8988T (cell line): ENCODE data around the gene EXOC4.
"Not testable (repeated sequence)": the region's sequence is repeated elsewhere in the genome, so short reads cannot be mapped to it uniquely, and the experiment has no call there.

Source experiments
- DNase-seq: peaks from one replicate; pipeline ENCODE4 v3.0.0; 2011

Gene EXOC4

DNA sequence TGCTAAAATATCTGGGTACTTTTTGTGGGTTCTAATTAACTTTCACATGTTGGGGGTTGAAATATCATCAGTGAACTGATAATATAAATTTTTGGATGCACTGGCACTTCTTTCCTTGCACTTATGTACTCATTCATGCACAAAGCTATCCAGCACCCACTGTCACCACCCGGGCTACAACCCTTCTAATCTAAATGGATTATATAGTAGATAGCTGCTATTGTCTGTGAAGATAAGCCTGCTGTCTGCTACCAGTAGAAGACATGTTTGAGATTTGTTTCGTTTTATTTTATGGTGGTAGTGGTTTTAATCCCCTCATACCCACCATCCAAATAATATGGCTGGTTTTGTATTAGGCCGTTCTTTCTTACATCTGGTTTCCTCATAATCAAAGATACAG is 520.7 kb downstream of the EXOC4 start:
- no peak for DNase-seq

- DNase-seq: no peak
Measured at GRCh38 chr7:133775201-133775600, 522.3 kb downstream of the EXOC4 start.

- DNase-seq: no peak
Measured at GRCh38 chr7:133776266-133776665, 523.4 kb downstream of the EXOC4 start.

DNA sequence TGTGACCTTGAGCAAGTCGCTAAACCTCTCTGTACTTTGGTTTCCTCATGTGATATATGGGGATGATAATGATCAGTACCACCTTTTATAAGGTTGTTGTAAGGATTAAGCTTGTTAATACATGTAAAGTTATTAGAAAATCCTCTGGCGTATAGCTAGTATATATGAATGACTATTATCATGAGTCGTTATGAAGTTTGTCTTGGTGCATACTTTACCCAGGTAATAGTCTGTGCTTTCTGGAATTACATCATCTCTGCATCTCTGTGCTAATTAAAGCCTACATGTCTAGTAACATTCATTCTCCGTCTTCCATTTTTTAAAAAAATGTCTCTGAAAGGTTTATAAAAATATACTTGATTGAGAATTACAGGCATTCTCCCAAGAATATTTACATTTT is 524.8 kb downstream of the EXOC4 start:
- no peak for DNase-seq

- no peak for DNase-seq
Measured at GRCh38 chr7:133778472-133778871, 525.6 kb downstream of the EXOC4 start.

DNA sequence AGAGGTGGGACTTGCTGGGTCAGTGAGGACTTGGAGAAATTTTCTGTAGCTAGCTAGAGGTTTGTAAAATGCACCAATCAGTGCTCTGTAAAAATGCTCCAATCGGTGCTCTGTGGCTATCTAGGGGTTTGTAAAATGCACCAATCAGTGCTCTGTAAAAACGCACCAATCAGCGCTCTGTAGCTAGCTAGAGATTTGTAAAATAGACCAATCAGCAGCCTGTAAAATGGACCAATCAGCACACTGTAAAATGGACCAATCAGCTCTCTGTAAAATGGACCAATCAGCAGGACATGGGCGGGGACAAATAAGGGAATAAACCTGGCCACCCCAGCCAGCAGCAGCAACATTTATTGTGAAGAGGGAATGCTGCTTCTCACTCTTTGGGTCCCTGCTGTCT is 526.7 kb downstream of the EXOC4 start:
- not testable (repeated sequence) for DNase-seq

DNA sequence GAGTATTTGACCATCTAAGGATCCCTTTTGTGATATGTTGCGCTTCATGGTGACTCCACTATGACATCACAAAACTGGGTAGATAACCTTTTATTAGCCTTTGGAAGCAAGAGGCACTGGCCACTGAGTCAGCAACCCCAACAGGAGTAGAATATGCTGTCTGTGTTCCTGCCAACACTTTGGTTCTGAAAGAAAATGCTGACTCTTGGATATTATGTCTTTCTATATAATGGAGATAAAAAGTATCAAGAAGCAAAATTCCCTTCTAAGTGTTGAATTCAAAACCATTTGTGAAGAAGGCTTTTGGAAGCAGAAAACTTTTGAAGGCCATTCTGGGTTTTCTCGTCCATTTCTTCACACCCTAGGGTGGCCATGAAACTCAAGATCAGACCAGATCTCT is 528.0 kb downstream of the EXOC4 start:
- DNase-seq: no peak

- DNase-seq: no peak
Measured at GRCh38 chr7:133781486-133782090, 528.7 kb downstream of the EXOC4 start.

- DNase-seq: no peak
Measured at GRCh38 chr7:133782470-133782869, 529.6 kb downstream of the EXOC4 start.

DNA sequence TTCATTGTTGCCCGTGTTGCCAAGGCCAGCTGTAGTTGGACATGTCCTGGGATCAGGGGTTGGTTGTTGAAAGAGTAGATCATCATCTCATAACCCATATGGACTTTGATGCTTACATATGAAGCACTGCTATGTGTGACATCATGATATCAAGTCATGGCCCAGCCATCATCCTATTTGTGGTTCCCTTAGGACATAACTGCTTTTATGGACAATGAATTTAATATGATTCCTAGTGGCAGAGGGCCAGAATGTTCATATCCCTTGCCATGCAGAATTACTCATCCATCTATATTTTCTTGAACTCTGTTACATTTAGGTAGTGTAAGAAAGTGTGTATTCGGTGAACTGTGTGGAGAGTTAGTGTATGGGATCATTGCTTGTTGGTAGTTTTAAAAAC is 530.4 kb downstream of the EXOC4 start:
- DNase-seq: no peak

GRCh38 chr7:133784486-133785001 is 531.7 kb downstream of the EXOC4 start:
- no peak for DNase-seq

- no peak for DNase-seq
Measured at GRCh38 chr7:133786401-133786937, 533.6 kb downstream of the EXOC4 start.

- no peak for DNase-seq
Measured at GRCh38 chr7:133789974-133790373, 537.1 kb downstream of the EXOC4 start.

DNA sequence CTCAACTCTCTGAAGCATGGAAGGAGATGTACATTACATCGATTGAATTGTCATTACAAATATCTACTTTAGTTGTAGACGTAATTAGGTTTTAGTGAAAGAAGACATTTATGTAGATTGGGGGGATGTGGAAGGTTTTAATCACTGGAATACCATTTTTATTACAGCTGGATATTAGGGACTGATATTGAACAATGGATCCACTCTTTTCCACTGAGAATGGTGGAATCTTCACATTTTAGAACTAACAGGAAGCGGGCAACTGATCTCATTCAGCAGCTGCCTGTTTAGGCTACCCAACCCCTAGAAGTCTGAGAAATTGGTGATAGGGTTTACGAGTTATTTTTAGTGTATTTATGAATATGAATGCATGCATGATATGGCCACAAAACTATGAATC is 538.0 kb downstream of the EXOC4 start:
- no peak for DNase-seq

GRCh38 chr7:133794479-133794878 is 541.6 kb downstream of the EXOC4 start:
- no peak for DNase-seq

- DNase-seq: no peak
Measured at GRCh38 chr7:133795068-133795665, 542.3 kb downstream of the EXOC4 start.

DNA sequence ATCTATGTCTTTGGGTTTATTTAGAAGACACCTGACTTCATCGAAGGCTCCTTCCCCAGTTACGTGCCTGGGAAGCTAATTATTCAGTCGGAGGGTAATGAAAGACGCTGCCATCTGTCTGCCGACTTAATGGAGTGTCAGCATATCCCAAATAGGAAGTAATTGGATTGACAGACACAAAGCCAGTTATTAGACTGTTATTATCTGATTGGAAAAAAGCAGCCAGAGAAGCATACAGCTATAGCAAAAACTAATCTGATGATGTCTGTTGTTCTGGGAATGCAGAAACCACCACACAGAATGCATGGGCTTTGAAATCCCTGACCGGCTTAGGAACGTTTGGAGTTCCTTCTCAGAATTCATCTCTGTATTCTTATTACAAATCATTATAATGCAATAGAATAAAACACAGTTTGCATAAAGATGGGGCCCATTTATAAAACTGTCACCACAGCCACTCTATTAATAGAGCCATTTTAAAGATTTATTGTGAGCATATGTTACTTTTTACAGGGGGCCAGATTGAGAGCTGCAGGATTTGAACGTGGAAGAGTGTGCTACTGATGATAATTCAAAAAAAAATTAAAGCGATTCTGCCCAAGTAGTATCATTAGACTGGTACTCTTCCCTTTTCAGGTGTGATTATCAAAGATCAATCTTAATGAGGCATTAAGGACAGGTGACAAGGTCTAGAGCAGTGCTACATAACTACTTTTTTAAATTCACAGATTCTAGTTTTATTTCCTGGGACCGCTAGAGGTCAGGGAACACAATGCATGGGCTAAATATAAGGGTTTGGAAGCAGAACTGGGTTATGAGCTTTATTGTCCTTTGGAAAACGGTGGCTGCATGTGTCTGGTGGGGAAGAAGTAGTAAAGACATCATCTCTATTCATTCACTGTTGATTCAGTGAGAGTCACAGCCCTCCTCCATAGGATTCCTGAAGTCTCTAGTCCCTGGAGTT is 544.2 kb downstream of the EXOC4 start:
- DNase-seq: no peak

- DNase-seq: no peak
Measured at GRCh38 chr7:133797818-133798520, 545.1 kb downstream of the EXOC4 start.

DNA sequence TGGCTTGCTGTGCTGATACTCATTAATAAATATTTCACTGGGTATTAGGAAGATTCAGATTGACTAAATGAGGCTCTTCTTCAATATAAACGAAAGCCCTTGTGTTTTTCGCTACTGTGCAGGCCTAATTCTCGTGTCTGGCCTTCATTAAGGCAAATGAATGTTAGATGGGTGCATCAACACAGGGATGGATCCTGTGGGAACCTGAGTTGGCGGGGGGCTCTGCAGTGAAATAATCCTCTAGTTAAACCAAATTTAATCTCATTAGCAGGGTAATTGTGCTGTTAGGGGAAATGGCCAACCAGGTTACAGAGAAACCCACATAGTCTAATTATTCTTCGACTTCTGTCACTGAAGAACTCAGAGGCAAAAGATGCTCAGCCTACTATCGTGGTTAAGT is 548.5 kb downstream of the EXOC4 start:
- no peak for DNase-seq

GRCh38 chr7:133804127-133804526 is 551.2 kb downstream of the EXOC4 start:
- DNase-seq: no peak

- DNase-seq: no peak
Measured at GRCh38 chr7:133805426-133805825, 552.5 kb downstream of the EXOC4 start.

DNA sequence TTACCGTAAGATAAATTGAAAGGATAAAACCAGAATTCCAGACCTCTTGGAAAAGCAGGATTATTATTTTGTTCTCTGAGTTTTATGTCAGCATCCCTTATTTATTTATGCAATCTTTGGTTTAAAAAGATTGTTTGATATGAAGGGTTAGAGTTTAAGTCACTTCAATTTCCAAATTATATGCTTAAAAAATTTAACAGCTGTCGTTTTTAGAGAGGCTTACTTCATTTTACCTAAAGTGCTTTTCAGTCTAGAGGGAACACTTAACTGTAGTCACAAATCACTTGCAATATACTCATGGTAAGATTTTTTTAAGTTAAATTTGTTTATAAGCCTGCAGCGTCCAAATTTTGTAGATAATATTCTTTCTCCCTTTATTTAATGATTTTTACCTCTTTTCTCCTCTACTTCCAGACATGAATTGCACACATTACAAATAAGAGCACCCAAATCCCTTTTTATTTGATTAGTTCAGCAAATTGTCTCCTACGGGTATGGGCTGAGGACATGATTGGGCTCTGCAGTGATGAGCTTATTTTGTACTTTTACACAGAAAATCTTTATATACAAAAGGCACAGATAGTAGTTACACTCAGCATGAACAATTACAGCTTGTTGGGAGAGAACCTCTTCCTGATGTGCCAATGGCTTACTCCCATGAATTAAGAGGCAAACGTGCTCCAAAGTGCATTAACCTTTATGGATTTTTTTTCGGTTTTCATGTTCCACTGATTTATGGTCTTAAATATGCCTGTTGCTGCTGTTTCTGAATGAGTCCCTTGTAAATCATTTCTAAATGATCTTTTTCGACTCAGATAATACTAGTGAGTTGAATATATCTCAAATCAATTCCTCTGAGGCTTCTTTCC is 555.0 kb downstream of the EXOC4 start:
- DNase-seq: no peak
